ENCODE measurements around the gene MYO6.

The MYO6 gene

DNA sequence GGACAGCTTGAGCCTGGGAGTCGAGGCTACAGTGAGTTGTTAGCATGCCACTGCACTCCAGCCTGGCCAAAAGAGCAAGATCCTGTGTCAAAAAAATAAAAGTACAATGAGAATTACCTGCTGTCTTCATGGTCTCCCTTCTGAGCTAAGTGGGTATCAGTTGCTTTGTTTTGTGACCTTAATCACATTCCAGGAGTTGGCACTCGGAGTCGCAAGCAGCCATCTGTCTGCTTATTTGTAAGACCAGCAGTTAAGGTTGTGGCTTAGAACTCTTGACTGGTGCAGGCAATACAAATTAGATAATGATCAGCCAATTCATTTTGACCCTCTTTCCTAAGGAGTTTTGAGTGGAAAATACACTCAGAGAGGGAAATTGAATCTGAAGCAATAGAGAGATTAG is 114.0 kb downstream of the MYO6 start:
- ChIA-PET CTCF (interaction anchor here (1.7 to 1.9 kb wide), 2 partner anchors 11 to 31 kb away, joined by 4 to 6 read pairs; no protein-coding TSS in a partner anchor), POLR2A (no interaction called here)
- no peak for TF ChIP-seq CTCF (IDR thresholded peaks at IDR 0.05; ENCODE audit: control extremely low read depth, extremely low read depth, low read depth, missing control alignments)
- no peak for DNase-seq (ENCODE audit: extremely low spot score)

GRCh38 chr6:75863784-75864183 is 114.7 kb downstream of the MYO6 start:
- ChIA-PET CTCF (interaction anchor here (0.7 to 1.9 kb wide), 2 partner anchors 10 to 30 kb away, joined by 3 to 4 read pairs; no protein-coding TSS in a partner anchor), POLR2A (no interaction called here)
- DNase-seq (ENCODE audit: extremely low spot score) = no peak
- TF ChIP-seq CTCF (IDR thresholded peaks at IDR 0.05; ENCODE audit: control extremely low read depth, extremely low read depth, low read depth, missing control alignments) = no peak

- POLR2A ChIA-PET = no interaction called here
- TF ChIP-seq CTCF (IDR thresholded peaks at IDR 0.05; ENCODE audit: control extremely low read depth, extremely low read depth, low read depth, missing control alignments) = no peak
- no peak for DNase-seq (ENCODE audit: extremely low spot score)
- CTCF ChIA-PET = interaction anchor here (0.7 to 1.9 kb wide), 2 partner anchors 10 to 29 kb away, joined by 3 to 4 read pairs; no protein-coding TSS in a partner anchor
Observed at GRCh38 chr6:75864446-75864845, 115.4 kb downstream of the MYO6 start.

GRCh38 chr6:75870389-75870788 is 121.3 kb downstream of the MYO6 start:
- no peak for DNase-seq (ENCODE audit: extremely low spot score)
- TF ChIP-seq CTCF (IDR thresholded peaks at IDR 0.05; ENCODE audit: control extremely low read depth, extremely low read depth, low read depth, missing control alignments) = no peak
- ChIA-PET CTCF (interaction anchor here (0.6 kb wide), 1 partner anchor 24 kb away, joined by 3 read pairs; no protein-coding TSS in a partner anchor), POLR2A (no interaction called here)

- DNase-seq (ENCODE audit: extremely low spot score) = no peak
- TF ChIP-seq CTCF (IDR thresholded peaks at IDR 0.05; ENCODE audit: control extremely low read depth, extremely low read depth, low read depth, missing control alignments) = no peak
- CTCF ChIA-PET = interaction anchor here (1.0 to 14.7 kb wide), 6 partner anchors 8 to 58 kb away, joined by 3 to 193 read pairs (median 4); no protein-coding TSS in a partner anchor
- POLR2A ChIA-PET = no interaction called here
Observed at GRCh38 chr6:75874224-75874623, 125.2 kb downstream of the MYO6 start.

- POLR2A ChIA-PET = no interaction called here
- no peak for DNase-seq (ENCODE audit: extremely low spot score)
- TF ChIP-seq CTCF (IDR thresholded peaks at IDR 0.05; ENCODE audit: control extremely low read depth, extremely low read depth, low read depth, missing control alignments) = no peak
- CTCF ChIA-PET = interaction anchor here (0.9 to 14.7 kb wide), 3 partner anchors 16 to 75 kb away, joined by 3 to 193 read pairs (median 3); no protein-coding TSS in a partner anchor
Observed at GRCh38 chr6:75876152-75876551, 127.1 kb downstream of the MYO6 start.
